ENCODE results near the gene LRRC3.

Gene LRRC3

GRCh38 chr21:44505673-44506278 is 50.5 kb downstream of the LRRC3 start:
- no peaks in the 10 kb centered on the region for H3K4me1 ChIP-seq (ENCODE audit: insufficient read depth, low read length, severe bottlenecking)
- H4K20me1 ChIP-seq (ENCODE audit: insufficient read depth, low read length), result no peaks in the 10 kb centered on the region
- no peaks in the 10 kb centered on the region for H3K9me2 ChIP-seq (ENCODE audit: low read depth, low read length)
- H2AFZ ChIP-seq (ENCODE audit: low read length), result no peak overlapping the region
- H3K79me2 ChIP-seq (ENCODE audit: insufficient read depth, low read length), result no peaks in the 10 kb centered on the region
- no peaks in the 10 kb centered on the region for H3K36me3 ChIP-seq (ENCODE audit: insufficient read depth, low read length)
- H3K9me3 ChIP-seq (ENCODE audit: low read length), result no peaks in the 10 kb centered on the region
- no peak overlapping the region for H3K4me2 ChIP-seq (ENCODE audit: low read length)
- H3K4me3 ChIP-seq (ENCODE audit: low read depth, low read length, poor library complexity, severe bottlenecking), result no peak overlapping the region
- H3F3A ChIP-seq (ENCODE audit: insufficient read depth, low read length), result no peaks in the 10 kb centered on the region
- no peak overlapping the region for H3K9ac ChIP-seq (ENCODE audit: low read length)
- TF ChIP-seq CTCF (IDR thresholded peaks at IDR 0.05; ENCODE audit: low read length) (no peak), EZH2 (IDR thresholded peaks at IDR 0.05; ENCODE audit: borderline replicate concordance, low read length) (no peak)
- H3K27ac ChIP-seq (ENCODE audit: low read depth, low read length, poor library complexity, severe bottlenecking), result no peak overlapping the region
- no peaks in the 10 kb centered on the region; the same call in 1 of the 2 replicates for H3K27me3 ChIP-seq (ENCODE audit: insufficient read depth, low read length)

GRCh38 chr21:44506279-44507255 is 51.3 kb downstream of the LRRC3 start:
- no peak overlapping the region for H3K9ac ChIP-seq (ENCODE audit: low read length)

More at GRCh38 chr21:44506279-44507255, 51.3 kb downstream of the LRRC3 start:
- no peak overlapping the region for H3K4me3 ChIP-seq (ENCODE audit: low read depth, low read length, poor library complexity, severe bottlenecking)
- H4K20me1 ChIP-seq (ENCODE audit: insufficient read depth, low read length), result no peaks in the 10 kb centered on the region
- no peak overlapping the region for H3K27ac ChIP-seq (ENCODE audit: low read depth, low read length, poor library complexity, severe bottlenecking)
- no peaks in the 10 kb centered on the region for H3K9me3 ChIP-seq (ENCODE audit: low read length)
- no peaks in the 10 kb centered on the region for H3F3A ChIP-seq (ENCODE audit: insufficient read depth, low read length)
- H3K36me3 ChIP-seq (ENCODE audit: insufficient read depth, low read length), result no peaks in the 10 kb centered on the region
- TF ChIP-seq CTCF (IDR thresholded peaks at IDR 0.05; ENCODE audit: low read length) (no peak), EZH2 (IDR thresholded peaks at IDR 0.05; ENCODE audit: borderline replicate concordance, low read length) (no peak)
- H3K9me2 ChIP-seq (ENCODE audit: low read depth, low read length), result no peaks in the 10 kb centered on the region
- H3K27me3 ChIP-seq (ENCODE audit: insufficient read depth, low read length), result no peaks in the 10 kb centered on the region; the same call in 1 of the 2 replicates
- no peaks in the 10 kb centered on the region for H3K79me2 ChIP-seq (ENCODE audit: insufficient read depth, low read length)
- H3K4me2 ChIP-seq (ENCODE audit: low read length), result no peak overlapping the region
- H2AFZ ChIP-seq (ENCODE audit: low read length), result no peak overlapping the region
- no peaks in the 10 kb centered on the region for H3K4me1 ChIP-seq (ENCODE audit: insufficient read depth, low read length, severe bottlenecking)
